ENCODE data around the gene CLK1. TPM values are rescaled to one million over a fixed set of nuclear protein-coding genes. Genes with fewer than 3 reads are reported as not detected.

Gene CLK1
- total and polyA plus RNA-seq, 2 of the 8 experiments (the other 6 are each of a cell fraction or from before 2014, with no cell fraction given) = 22.3 to 35.2 TPM

GRCh38 chr2:200888704-200889625, 24.5 kb upstream of the CLK1 start, which contains the start of the genes NIF3L1 and PPIL3 (continued):
- TF ChIP-seq EZH2 (IDR thresholded peaks at IDR 0.05; ENCODE audit: low read depth, low read length, severe bottlenecking) (no peak), SP4 (IDR thresholded peaks at IDR 0.05; ENCODE audit: low read length) (no peak; the same call in 1 of the 2 replicates), YY1 (IDR thresholded peaks at IDR 0.05; ENCODE audit: low read depth, low read length) (no peak), TCF12 (IDR thresholded peaks at IDR 0.05; ENCODE audit: low read depth, low read length) (no peak), BACH1 (IDR thresholded peaks at IDR 0.05; ENCODE audit: low read length) (peak; percentile 48; the same call in 1 of the 2 replicates), MAX (IDR thresholded peaks at IDR 0.05) (peak; percentile 51; the same call in 1 of the 2 replicates), RAD21 (IDR thresholded peaks at IDR 0.05 in 1 of 2, conservative IDR thresholded peaks at IDR 0.05 in 1 of 2; ENCODE audit: low read depth in 2 of 2, low read length in 2 of 2) (no peak), TAF7 (optimal IDR thresholded peaks at IDR 0.05; ENCODE audit: borderline replicate concordance, low read depth, low read length) (peak; percentile 94), KDM1A (IDR thresholded peaks at IDR 0.05; ENCODE audit: borderline replicate concordance, low read length) (no peak), HDAC6 (IDR thresholded peaks at IDR 0.05; ENCODE audit: low read depth, low read length) (no peak)

Data from H1 (cell line).